HG03457 (cell line): ENCODE results near the gene RPL31.

Experiments used
- ATAC-seq: cut with Tn5 transposase; IDR thresholded peaks from one replicate; pipeline ENCODE4 v1.9.1; 2021; ENCODE audit warnings: moderate number of reproducible peaks; ENCODE audit not compliant: unreplicated experiment

RPL31 gene

GRCh38 chr2:100992262-100992661 lies 9.8 kb upstream of the RPL31 start:
- no peak for ATAC-seq

- ATAC-seq: no peak
Measured at GRCh38 chr2:100993294-100993693, 8.8 kb upstream of the RPL31 start.

GRCh38 chr2:100995309-100996075 lies 6.6 kb upstream of the RPL31 start:
- no peak for ATAC-seq

GRCh38 chr2:100997509-100998234 lies 4.4 kb upstream of the RPL31 start:
- no peak for ATAC-seq

- ATAC-seq: no peak
Measured at GRCh38 chr2:100998235-100998573, 3.9 kb upstream of the RPL31 start.

GRCh38 chr2:100999995-101000394 lies 2.1 kb upstream of the RPL31 start:
- no peak for ATAC-seq

GRCh38 chr2:101002562-101003277 lies 631 bp downstream of the RPL31 start:
- peak; percentile 6 for ATAC-seq

GRCh38 chr2:101003278-101003775 lies 1.2 kb downstream of the RPL31 start:
- no peak for ATAC-seq

- no peak for ATAC-seq
Measured at GRCh38 chr2:101004620-101005325, 2.7 kb downstream of the RPL31 start.

- no peak for ATAC-seq
Measured at GRCh38 chr2:101006065-101006715, 4.1 kb downstream of the RPL31 start.

GRCh38 chr2:101007415-101008345 lies 5.6 kb downstream of the RPL31 start:
- no peak for ATAC-seq

GRCh38 chr2:101011152-101011551 lies 9.1 kb downstream of the RPL31 start:
- no peak for ATAC-seq

GRCh38 chr2:101012054-101012705 lies 10.1 kb downstream of the RPL31 start:
- ATAC-seq: peak; percentile 75

GRCh38 chr2:101012706-101013181 lies 10.7 kb downstream of the RPL31 start:
- ATAC-seq: no peak

GRCh38 chr2:101014264-101014857 lies 12.3 kb downstream of the RPL31 start:
- no peak for ATAC-seq

GRCh38 chr2:101017371-101017770 lies 15.3 kb downstream of the RPL31 start:
- no peak for ATAC-seq

GRCh38 chr2:101018934-101019333 lies 16.8 kb downstream of the RPL31 start:
- ATAC-seq: no peak

GRCh38 chr2:101022221-101022620 lies 20.1 kb downstream of the RPL31 start:
- ATAC-seq: no peak
